PC-9 (cell line): Measurements from ENCODE around the gene OR10AG1. TPM values are rescaled to one million over a fixed set of nuclear protein-coding genes. Genes with fewer than 3 reads are reported as not detected.

Experiments
- BruUV-seq: library from RNA; stranded (reverse); fragments of 400-500 nt; replicated peaks from 2 replicates; lab custom pipeline; 2021; lab: Mats Ljungman, UMichigan
- CTCF ChIA-PET: fragments of 300-600 bp; sonication (Branson Sonifier 250); formaldehyde crosslinking; loops from one replicate; lab custom pipeline; 2022; ENCODE audit warnings: antibody characterized with exemption; lab: Charles Lee
- POLR2A ChIA-PET: fragments of 300-600 bp; sonication (Branson Sonifier 250); formaldehyde crosslinking; loops from one replicate; lab custom pipeline; 2022; ENCODE audit warnings: antibody characterized with exemption; ENCODE audit not compliant: unreplicated experiment; lab: Charles Lee
- DNase-seq, 2 experiments: peaks; one replicate each; pipeline versions ENCODE4 v3.0.0 to v3.0.0-alpha.2; 2015 to 2022; ENCODE audit warnings: mixed read lengths in 1 of 2
- H2AFZ ChIP-seq: fragments of 200-600 bp; sonication (generic); 2 replicates; pipeline ENCODE4 v1.8.1; 2017; ENCODE audit warnings: antibody characterized with exemption
- H3F3A ChIP-seq: fragments of 200-600 bp; sonication (generic); 2 replicates; pipeline ENCODE4 v1.8.1; 2017; ENCODE audit warnings: antibody characterized with exemption, mild to moderate bottlenecking, low read depth; ENCODE audit not compliant: insufficient read depth
- H3K27ac ChIP-seq: fragments of 200-600 bp; sonication (generic); 2 replicates; pipeline ENCODE4 v1.6.1; 2016; ENCODE audit warnings: mixed run types
- H3K27me3 ChIP-seq: fragments of 200-600 bp; sonication (generic); 2 replicates; pipeline ENCODE4 v1.6.1; 2016; ENCODE audit warnings: low read depth, mixed run types; ENCODE audit not compliant: insufficient read depth
- H3K36me3 ChIP-seq: fragments of 200-600 bp; sonication (generic); 2 replicates; pipeline ENCODE4 v1.6.1; 2016; ENCODE audit warnings: low read depth, mixed run types
- H3K4me1 ChIP-seq: fragments of 200-600 bp; sonication (generic); replicated peaks from 2 replicates; pipeline ENCODE4 v1.6.1; 2016; ENCODE audit warnings: mixed run types; ENCODE audit not compliant: insufficient read depth
- H3K4me2 ChIP-seq: fragments of 200-600 bp; sonication (generic); 2 replicates; pipeline ENCODE4 v1.6.1; 2017; ENCODE audit warnings: mixed run types
- H3K4me3 ChIP-seq: fragments of 200-600 bp; sonication (generic); 2 replicates; pipeline ENCODE4 v1.6.1; 2016; ENCODE audit warnings: mixed run types
- H3K79me2 ChIP-seq: fragments of 200-600 bp; sonication (generic); 2 replicates; pipeline ENCODE4 v1.6.1; 2017; ENCODE audit warnings: low read depth, mixed run types
- H3K9me2 ChIP-seq: fragments of 200-600 bp; sonication (generic); 2 replicates; pipeline ENCODE4 v1.8.1; 2017; ENCODE audit warnings: mild to moderate bottlenecking; ENCODE audit not compliant: insufficient read depth
- H3K9me3 ChIP-seq: fragments of 200-600 bp; sonication (generic); 2 replicates; pipeline ENCODE4 v1.8.1; 2016; ENCODE audit warnings: low read depth; ENCODE audit not compliant: insufficient read depth
- H4K20me1 ChIP-seq: fragments of 200-600 bp; sonication (generic); 2 replicates; pipeline ENCODE4 v1.8.1; 2017; ENCODE audit not compliant: insufficient read depth
- EZH2 ChIP-seq: fragments of 200-600 bp; sonication (generic); IDR thresholded peaks from 2 replicates; pipeline ENCODE4 v1.8.0; 2017; ENCODE audit warnings: antibody characterized with exemption, low read depth
- intact Hi-C: fragments of 100-400 bp; cut with micrococcal nuclease; formaldehyde crosslinking; loops from one replicate; pipeline ENCODE4 v1.10.0; 2022; ENCODE audit not compliant: unreplicated experiment
- total RNA-seq: library from RNA; stranded (reverse); gene quantifications from 2 replicates; pipeline ENCODE4 v1.2.3, GENCODE V29; 2021
- TF ChIP-seq, protein P1 (sequence below): fragments of 200-600 bp; sonication (generic); conservative IDR thresholded peaks from 2 replicates; pipeline ENCODE4 v1.6.1; 2017; ENCODE audit warnings: mixed run types, antibody characterized with exemption, mild to moderate bottlenecking, moderate library complexity

The OR10AG1 gene
- total RNA-seq, 1 experiment from 2014 or later, result not detected

GRCh38 chr11:55994525-55994924, 24.8 kb upstream of the OR10AG1 start, which contains the start of gene OR5F1:
Gene OR5F1 (minus strand): TSS chr11:55994625. CDS start chr11:55994625, 0 bp downstream.
- H2AFZ ChIP-seq, result no peak within 1 kb of the TSS
- H3K79me2 ChIP-seq, result no peaks in the 10 kb centered on the region
- H3K36me3 ChIP-seq, result no peaks in the 10 kb centered on the region
- no peaks in the 10 kb centered on the region for H3K4me1 ChIP-seq
- H3K9me3 ChIP-seq, result no peaks in the 10 kb centered on the region
- no peaks in the 10 kb centered on the region for H3K9me2 ChIP-seq
- H3F3A ChIP-seq, result no peaks in the 10 kb centered on the region
- no peak within 1 kb of the TSS for H3K4me3 ChIP-seq
- no TSS peak for BruUV-seq
- no peak within 1 kb of the TSS for H3K4me2 ChIP-seq
- no peak for DNase-seq
- intact Hi-C loops, result no loop called here
- H4K20me1 ChIP-seq, result no peaks in the 10 kb centered on the region
- ChIA-PET CTCF (no interaction called here), POLR2A (no interaction called here)
- H3K27ac ChIP-seq, result no peak within 1 kb of the TSS
- no peak for TF ChIP-seq EZH2
- TF ChIP-seq, protein P1, sequence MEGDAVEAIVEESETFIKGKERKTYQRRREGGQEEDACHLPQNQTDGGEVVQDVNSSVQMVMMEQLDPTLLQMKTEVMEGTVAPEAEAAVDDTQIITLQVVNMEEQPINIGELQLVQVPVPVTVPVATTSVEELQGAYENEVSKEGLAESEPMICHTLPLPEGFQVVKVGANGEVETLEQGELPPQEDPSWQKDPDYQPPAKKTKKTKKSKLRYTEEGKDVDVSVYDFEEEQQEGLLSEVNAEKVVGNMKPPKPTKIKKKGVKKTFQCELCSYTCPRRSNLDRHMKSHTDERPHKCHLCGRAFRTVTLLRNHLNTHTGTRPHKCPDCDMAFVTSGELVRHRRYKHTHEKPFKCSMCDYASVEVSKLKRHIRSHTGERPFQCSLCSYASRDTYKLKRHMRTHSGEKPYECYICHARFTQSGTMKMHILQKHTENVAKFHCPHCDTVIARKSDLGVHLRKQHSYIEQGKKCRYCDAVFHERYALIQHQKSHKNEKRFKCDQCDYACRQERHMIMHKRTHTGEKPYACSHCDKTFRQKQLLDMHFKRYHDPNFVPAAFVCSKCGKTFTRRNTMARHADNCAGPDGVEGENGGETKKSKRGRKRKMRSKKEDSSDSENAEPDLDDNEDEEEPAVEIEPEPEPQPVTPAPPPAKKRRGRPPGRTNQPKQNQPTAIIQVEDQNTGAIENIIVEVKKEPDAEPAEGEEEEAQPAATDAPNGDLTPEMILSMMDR, result no peak
- no peaks in the 10 kb centered on the region for H3K27me3 ChIP-seq

- CTCF ChIA-PET, result no interaction called here
- POLR2A ChIA-PET, result no interaction called here
- no TSS peak for BruUV-seq
Observed at GRCh38 chr11:55970935-55971334, 1.2 kb upstream of the OR10AG1 start.

DNA sequence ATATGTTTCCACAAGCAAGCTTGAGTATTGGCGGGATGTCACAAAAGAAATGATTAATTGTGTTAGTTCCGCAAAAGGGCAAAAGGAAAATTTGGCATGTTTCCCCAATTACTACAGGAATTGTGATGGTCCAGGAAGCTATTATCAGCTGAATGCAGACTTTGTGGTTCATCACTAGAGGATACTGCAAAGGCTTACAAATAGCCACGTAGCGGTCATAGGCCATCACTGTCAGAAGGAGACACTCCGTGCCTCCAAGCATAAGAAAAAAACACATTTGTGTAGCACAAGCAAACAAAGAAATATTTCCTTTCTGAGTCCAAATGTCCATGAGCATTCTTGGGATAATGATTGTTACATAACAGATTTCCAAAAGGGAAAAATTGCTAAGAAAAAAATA, 1.8 kb downstream of the OR10AG1 start:
- Histone ChIP-seq H3K4me1 (no peaks in the 10 kb centered on the region), H3K36me3 (no peaks in the 10 kb centered on the region), H3F3A (no peaks in the 10 kb centered on the region), H4K20me1 (no peaks in the 10 kb centered on the region), H3K27me3 (no peaks in the 10 kb centered on the region), H3K4me3 (no peak overlapping the region), H2AFZ (no peak overlapping the region), H3K27ac (no peak overlapping the region), H3K9me3 (no peaks in the 10 kb centered on the region), H3K9me2 (no peaks in the 10 kb centered on the region), H3K79me2 (no peaks in the 10 kb centered on the region), H3K4me2 (no peak overlapping the region)
- no TSS peak for BruUV-seq
- DNase-seq, result no peak
- intact Hi-C loops, result no loop called here
- TF ChIP-seq, protein P1, result no peak
- no peak for TF ChIP-seq EZH2
- CTCF ChIA-PET, result no interaction called here
- POLR2A ChIA-PET, result no interaction called here

More at GRCh38 chr11:55970935-55971334, 1.2 kb upstream of the OR10AG1 start:
- Histone ChIP-seq H3K4me1 (no peaks in the 10 kb centered on the region), H3K36me3 (no peaks in the 10 kb centered on the region), H3K27me3 (no peaks in the 10 kb centered on the region), H3K27ac (no peak overlapping the region), H3K79me2 (no peaks in the 10 kb centered on the region), H4K20me1 (no peaks in the 10 kb centered on the region), H2AFZ (no peak overlapping the region), H3F3A (no peaks in the 10 kb centered on the region), H3K9me2 (no peaks in the 10 kb centered on the region), H3K4me3 (no peak overlapping the region), H3K4me2 (no peak overlapping the region), H3K9me3 (no peaks in the 10 kb centered on the region)
- TF ChIP-seq EZH2, result no peak
- TF ChIP-seq, protein P1, result no peak
- intact Hi-C loops, result no loop called here
- DNase-seq, result no peak
